HG03460 (cell line): Measurements from ENCODE around the gene PPA1.
A peak's percentile ranks its signal among the peaks of the same experiment; 100 is the strongest.
"Not testable (repeated sequence)": the region's sequence is repeated elsewhere in the genome, so short reads cannot be mapped to it uniquely, and the experiment has no call there.

ENCODE experiments used
- ATAC-seq: cut with Tn5 transposase; IDR thresholded peaks from one replicate; pipeline ENCODE4 v1.9.1; 2021; ENCODE audit not compliant: unreplicated experiment

PPA1 gene

GRCh38 chr10:70175516-70175915, 57.7 kb downstream of the PPA1 start:
- ATAC-seq: no peak

GRCh38 chr10:70174058-70174741, 59.0 kb downstream of the PPA1 start:
- ATAC-seq: no peak

GRCh38 chr10:70169649-70170364, 63.4 kb downstream of the PPA1 start:
- peak; percentile 10 for ATAC-seq

- ATAC-seq: no peak
Measured at GRCh38 chr10:70169011-70169410, 64.2 kb downstream of the PPA1 start.

- no peak for ATAC-seq
Measured at GRCh38 chr10:70167246-70167645, 66.0 kb downstream of the PPA1 start.

GRCh38 chr10:70166394-70166793, 66.8 kb downstream of the PPA1 start:
- ATAC-seq: no peak

GRCh38 chr10:70164163-70164562, 69.1 kb downstream of the PPA1 start:
- ATAC-seq: no peak

- ATAC-seq: no peak
Measured at GRCh38 chr10:70163448-70163847, 69.8 kb downstream of the PPA1 start.

- peak; percentile 91 for ATAC-seq
Measured at GRCh38 chr10:70162892-70163201, 70.4 kb downstream of the PPA1 start.

GRCh38 chr10:70162151-70162891, 70.9 kb downstream of the PPA1 start:
- ATAC-seq: peak; percentile 13

- no peak for ATAC-seq
Measured at GRCh38 chr10:70160798-70161197, 72.4 kb downstream of the PPA1 start.

- not testable (repeated sequence) for ATAC-seq
Measured at GRCh38 chr10:70159366-70159765, 73.9 kb downstream of the PPA1 start.

GRCh38 chr10:70158113-70158512, 75.1 kb downstream of the PPA1 start:
- ATAC-seq: no peak

GRCh38 chr10:70155255-70155838, 77.9 kb downstream of the PPA1 start:
- no peak for ATAC-seq
